Measurements from ENCODE around the gene RNF7.

Gene RNF7

GRCh38 chr3:141707741-141708203, 30.3 kb upstream of the RNF7 start:
- Mint-ChIP-seq H3K4me3 (no peak overlapping the region), H3K27me3 (ENCODE audit: low read depth) (no peaks in the 10 kb centered on the region), H3K9me3 (no peaks in the 10 kb centered on the region), H3K36me3 (ENCODE audit: low read depth) (no peaks in the 10 kb centered on the region), H3K4me1 (no peaks in the 10 kb centered on the region), H3K27ac (no peak overlapping the region)
- no peak for TF ChIP-seq CTCF (IDR thresholded peaks at IDR 0.05; ENCODE audit: unreplicated experiment in 3 of 3)

- TF ChIP-seq CTCF (IDR thresholded peaks at IDR 0.05; ENCODE audit: unreplicated experiment in 3 of 3), result no peak
- no peaks in the 10 kb centered on the region for H3K27me3 Mint-ChIP-seq (ENCODE audit: low read depth)
- H3K27ac Mint-ChIP-seq, result no peak overlapping the region
- H3K36me3 Mint-ChIP-seq (ENCODE audit: low read depth), result no peaks in the 10 kb centered on the region
- no peaks in the 10 kb centered on the region for H3K9me3 Mint-ChIP-seq
- H3K4me3 Mint-ChIP-seq, result no peak overlapping the region
- no peaks in the 10 kb centered on the region for H3K4me1 Mint-ChIP-seq
These were observed 29.7 kb upstream of the RNF7 start for GRCh38 chr3:141708367-141708766.

GRCh38 chr3:141709126-141709770, 28.9 kb upstream of the RNF7 start:
- no peak for TF ChIP-seq CTCF (IDR thresholded peaks at IDR 0.05; ENCODE audit: unreplicated experiment in 3 of 3)
- Mint-ChIP-seq H3K27ac (no peak overlapping the region), H3K4me1 (no peaks in the 10 kb centered on the region), H3K4me3 (no peak overlapping the region), H3K9me3 (no peaks in the 10 kb centered on the region), H3K27me3 (ENCODE audit: low read depth) (no peaks in the 10 kb centered on the region), H3K36me3 (ENCODE audit: low read depth) (no peaks in the 10 kb centered on the region)

GRCh38 chr3:141710121-141710520, 28.0 kb upstream of the RNF7 start:
- H3K36me3 Mint-ChIP-seq (ENCODE audit: low read depth), result no peaks in the 10 kb centered on the region
- no peak overlapping the region for H3K4me3 Mint-ChIP-seq
- no peaks in the 10 kb centered on the region for H3K27me3 Mint-ChIP-seq (ENCODE audit: low read depth)
- no peak overlapping the region for H3K27ac Mint-ChIP-seq
- no peak for TF ChIP-seq CTCF (IDR thresholded peaks at IDR 0.05; ENCODE audit: unreplicated experiment in 3 of 3)
- H3K4me1 Mint-ChIP-seq, result no peaks in the 10 kb centered on the region
- no peaks in the 10 kb centered on the region for H3K9me3 Mint-ChIP-seq

GRCh38 chr3:141710888-141711616, 27.0 kb upstream of the RNF7 start:
- H3K27ac Mint-ChIP-seq, result no peak overlapping the region
- no peak for TF ChIP-seq CTCF (IDR thresholded peaks at IDR 0.05; ENCODE audit: unreplicated experiment in 3 of 3)
- no peaks in the 10 kb centered on the region for H3K4me1 Mint-ChIP-seq
- no peaks in the 10 kb centered on the region for H3K36me3 Mint-ChIP-seq (ENCODE audit: low read depth)
- no peaks in the 10 kb centered on the region for H3K27me3 Mint-ChIP-seq (ENCODE audit: low read depth)
- peaks cover under 1% of the 10 kb centered on the region for H3K9me3 Mint-ChIP-seq
- H3K4me3 Mint-ChIP-seq, result no peak overlapping the region

- Mint-ChIP-seq H3K4me3 (no peak overlapping the region), H3K4me1 (no peaks in the 10 kb centered on the region), H3K27me3 (ENCODE audit: low read depth) (no peaks in the 10 kb centered on the region), H3K9me3 (peaks cover 14% of the 10 kb centered on the region), H3K27ac (no peak overlapping the region), H3K36me3 (ENCODE audit: low read depth) (no peaks in the 10 kb centered on the region)
- TF ChIP-seq CTCF (IDR thresholded peaks at IDR 0.05; ENCODE audit: unreplicated experiment in 3 of 3), result no peak
These were observed 23.4 kb upstream of the RNF7 start for GRCh38 chr3:141714671-141715070.
